ENCODE data around the gene DCK. TPM values are rescaled to one million over a fixed set of nuclear protein-coding genes. Genes with fewer than 3 reads are reported as not detected.

Gene DCK
- total and polyA plus RNA-seq, 2 experiments from 2014 or later, result 11.9 to 19.7 TPM

DNA sequence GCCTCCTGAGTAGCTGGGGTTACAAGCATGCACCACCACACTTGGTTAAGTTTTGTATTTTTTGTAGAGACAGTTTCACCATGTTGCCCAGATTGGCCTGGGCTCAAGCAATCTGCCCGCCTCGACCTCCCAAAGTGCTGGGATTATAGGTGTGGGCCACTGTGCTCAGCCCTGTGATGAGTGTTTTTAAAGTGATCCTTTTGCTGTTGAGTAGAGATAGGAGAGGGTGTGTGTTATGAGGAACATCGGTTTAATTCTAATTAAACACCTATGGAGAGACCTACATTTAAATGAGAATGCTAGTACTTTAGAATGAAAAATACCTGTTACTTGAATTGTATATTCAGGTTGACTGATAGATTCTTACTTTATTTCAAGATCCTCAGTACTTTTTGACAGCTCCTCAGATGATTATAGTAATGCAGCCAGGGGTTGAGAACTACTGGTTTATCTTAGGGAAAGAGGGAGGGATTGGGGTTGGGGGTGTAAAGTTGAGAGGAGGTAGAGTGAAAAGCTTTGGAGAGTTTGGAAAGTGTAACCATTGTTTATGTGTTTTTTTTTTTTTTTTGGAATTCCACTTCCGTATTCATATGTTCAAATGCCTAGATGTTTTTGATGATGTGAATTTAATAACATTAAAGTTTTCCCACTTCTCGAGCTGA is 36.8 kb upstream of the DCK start:
- H3K4me3 ChIP-seq, result no peak overlapping the region
- H3K27ac ChIP-seq, result no peak overlapping the region
- no peak for DNase-seq (ENCODE audit: low spot score)
- no peaks in the 10 kb centered on the region for H3K4me1 ChIP-seq (ENCODE audit: insufficient read depth)
- no peaks in the 10 kb centered on the region for H3K9me3 ChIP-seq (ENCODE audit: low read depth)
- no peaks in the 10 kb centered on the region for H3K9me2 ChIP-seq (replicated peaks; ENCODE audit: insufficient read depth)
- TF ChIP-seq, protein P1, sequence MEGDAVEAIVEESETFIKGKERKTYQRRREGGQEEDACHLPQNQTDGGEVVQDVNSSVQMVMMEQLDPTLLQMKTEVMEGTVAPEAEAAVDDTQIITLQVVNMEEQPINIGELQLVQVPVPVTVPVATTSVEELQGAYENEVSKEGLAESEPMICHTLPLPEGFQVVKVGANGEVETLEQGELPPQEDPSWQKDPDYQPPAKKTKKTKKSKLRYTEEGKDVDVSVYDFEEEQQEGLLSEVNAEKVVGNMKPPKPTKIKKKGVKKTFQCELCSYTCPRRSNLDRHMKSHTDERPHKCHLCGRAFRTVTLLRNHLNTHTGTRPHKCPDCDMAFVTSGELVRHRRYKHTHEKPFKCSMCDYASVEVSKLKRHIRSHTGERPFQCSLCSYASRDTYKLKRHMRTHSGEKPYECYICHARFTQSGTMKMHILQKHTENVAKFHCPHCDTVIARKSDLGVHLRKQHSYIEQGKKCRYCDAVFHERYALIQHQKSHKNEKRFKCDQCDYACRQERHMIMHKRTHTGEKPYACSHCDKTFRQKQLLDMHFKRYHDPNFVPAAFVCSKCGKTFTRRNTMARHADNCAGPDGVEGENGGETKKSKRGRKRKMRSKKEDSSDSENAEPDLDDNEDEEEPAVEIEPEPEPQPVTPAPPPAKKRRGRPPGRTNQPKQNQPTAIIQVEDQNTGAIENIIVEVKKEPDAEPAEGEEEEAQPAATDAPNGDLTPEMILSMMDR (IDR thresholded peaks at IDR 0.05; ENCODE audit: poor library complexity), result no peak
- TF ChIP-seq EZH2phosphoT487 (IDR thresholded peaks at IDR 0.05; ENCODE audit: low read depth, severe bottlenecking, unreplicated experiment) (no peak), EZH2 (IDR thresholded peaks at IDR 0.05; ENCODE audit: borderline replicate concordance) (no peak)
- peaks cover 35% of the 10 kb centered on the region for H3K79me2 ChIP-seq
- no peaks in the 10 kb centered on the region for H4K20me1 ChIP-seq (ENCODE audit: insufficient read depth, poor library complexity, severe bottlenecking)
- H2AFZ ChIP-seq, result no peak overlapping the region
- H3K36me3 ChIP-seq (replicated peaks; ENCODE audit: insufficient read depth, low read depth), result no peaks in the 10 kb centered on the region
- H3K27me3 ChIP-seq, result no peaks in the 10 kb centered on the region
- WGBS (ENCODE audit: low lambda C conversion rate, missing lambda C conversion rate), result 96% methylated on average over 5 of the region's 5 CpGs
- no peak overlapping the region for H3K4me2 ChIP-seq

DNA sequence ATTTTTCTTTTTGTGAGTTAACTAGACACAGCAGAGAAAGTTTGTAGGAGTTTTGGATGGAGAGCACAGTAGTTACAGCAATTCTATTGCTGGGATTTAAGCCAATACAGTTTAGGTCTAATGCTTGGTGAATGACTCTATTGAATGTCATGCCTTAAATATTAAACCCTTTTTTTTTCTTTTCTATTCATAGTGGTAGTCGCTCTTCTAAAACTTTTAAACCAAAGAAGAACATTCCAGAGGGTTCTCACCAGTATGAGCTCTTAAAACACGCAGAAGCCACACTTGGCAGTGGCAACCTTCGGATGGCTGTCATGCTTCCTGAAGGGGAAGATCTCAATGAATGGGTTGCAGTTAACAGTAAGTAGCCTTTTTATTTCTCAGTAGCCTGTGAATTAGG is 34.8 kb upstream of the DCK start:
- H3K27ac ChIP-seq, result no peak overlapping the region
- H3K4me1 ChIP-seq (ENCODE audit: insufficient read depth), result no peaks in the 10 kb centered on the region
- 92% methylated on average over 3 of the region's 3 CpGs for WGBS (ENCODE audit: low lambda C conversion rate, missing lambda C conversion rate)
- no peak overlapping the region for H3K4me3 ChIP-seq
- no peaks in the 10 kb centered on the region for H3K9me3 ChIP-seq (ENCODE audit: low read depth)
- peaks cover 22% of the 10 kb centered on the region for H3K79me2 ChIP-seq
- no peaks in the 10 kb centered on the region for H4K20me1 ChIP-seq (ENCODE audit: insufficient read depth, poor library complexity, severe bottlenecking)
- H3K4me2 ChIP-seq, result no peak overlapping the region
- no peak for DNase-seq (ENCODE audit: low spot score)
- no peak overlapping the region for H2AFZ ChIP-seq
- H3K36me3 ChIP-seq (replicated peaks; ENCODE audit: insufficient read depth, low read depth), result no peaks in the 10 kb centered on the region
- no peaks in the 10 kb centered on the region for H3K9me2 ChIP-seq (replicated peaks; ENCODE audit: insufficient read depth)
- TF ChIP-seq EZH2 (IDR thresholded peaks at IDR 0.05; ENCODE audit: borderline replicate concordance), result no peak
- no peaks in the 10 kb centered on the region for H3K27me3 ChIP-seq

DNA sequence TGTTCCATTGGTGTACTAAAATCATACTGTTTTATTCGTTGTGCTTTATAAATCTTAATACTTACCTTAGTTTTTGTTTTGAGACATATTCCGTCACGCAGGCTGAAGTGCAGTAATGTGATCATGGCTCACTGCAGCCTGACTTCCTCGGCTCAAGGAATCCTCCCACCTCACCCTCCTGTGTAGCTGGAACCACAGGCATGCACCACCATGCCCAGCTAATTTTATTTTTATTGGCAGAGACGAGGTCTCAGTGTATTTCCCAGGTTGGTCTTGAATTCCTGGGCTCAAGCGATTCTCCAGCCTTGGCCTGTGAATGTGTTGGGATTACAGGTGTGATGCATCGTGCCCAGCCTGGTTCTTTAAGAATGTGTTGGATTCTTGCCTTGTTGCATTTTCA is 24.4 kb upstream of the DCK start:
- H3K79me2 ChIP-seq, result no peaks in the 10 kb centered on the region
- H3K4me1 ChIP-seq (ENCODE audit: insufficient read depth), result no peaks in the 10 kb centered on the region
- H3K27me3 ChIP-seq, result no peaks in the 10 kb centered on the region
- H2AFZ ChIP-seq, result no peak overlapping the region
- no peak overlapping the region for H3K27ac ChIP-seq
- H3K4me3 ChIP-seq, result no peak overlapping the region
- no peaks in the 10 kb centered on the region for H4K20me1 ChIP-seq (ENCODE audit: insufficient read depth, poor library complexity, severe bottlenecking)
- no peak for DNase-seq (ENCODE audit: low spot score)
- no peaks in the 10 kb centered on the region for H3K36me3 ChIP-seq (replicated peaks; ENCODE audit: insufficient read depth, low read depth)
- WGBS (ENCODE audit: low lambda C conversion rate, missing lambda C conversion rate), result 93% methylated on average over 7 of the region's 7 CpGs
- no peak overlapping the region for H3K4me2 ChIP-seq
- H3K9me3 ChIP-seq (ENCODE audit: low read depth), result no peaks in the 10 kb centered on the region
- no peak for TF ChIP-seq EZH2phosphoT487 (IDR thresholded peaks at IDR 0.05; ENCODE audit: low read depth, severe bottlenecking, unreplicated experiment)
- H3K9me2 ChIP-seq (replicated peaks; ENCODE audit: insufficient read depth), result no peaks in the 10 kb centered on the region

DNA sequence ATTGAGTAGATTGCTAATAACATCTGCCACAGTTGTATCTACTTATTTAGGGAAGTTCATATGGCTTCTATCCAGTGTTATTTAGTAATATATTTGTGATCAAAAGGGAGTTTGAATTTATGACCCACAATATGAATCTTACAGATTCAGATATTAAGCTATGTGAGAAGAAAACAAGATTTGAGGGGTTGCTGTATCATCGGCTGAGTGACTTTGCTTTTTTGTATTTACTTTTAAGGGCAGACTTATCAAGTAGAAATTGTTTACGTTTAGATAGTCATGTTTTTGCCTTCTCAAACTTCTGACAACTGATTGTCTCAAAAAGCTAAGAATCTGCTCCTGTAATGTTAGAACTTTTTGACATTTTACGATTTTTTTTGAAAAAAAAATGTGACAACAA is 17.2 kb upstream of the DCK start:
- no peak overlapping the region for H3K27ac ChIP-seq
- no peaks in the 10 kb centered on the region for H3K9me2 ChIP-seq (replicated peaks; ENCODE audit: insufficient read depth)
- H3K36me3 ChIP-seq (replicated peaks; ENCODE audit: insufficient read depth, low read depth), result no peaks in the 10 kb centered on the region
- H2AFZ ChIP-seq, result no peak overlapping the region
- H3K9me3 ChIP-seq (ENCODE audit: low read depth), result no peaks in the 10 kb centered on the region
- H3K79me2 ChIP-seq, result no peaks in the 10 kb centered on the region
- H4K20me1 ChIP-seq (ENCODE audit: insufficient read depth, poor library complexity, severe bottlenecking), result no peaks in the 10 kb centered on the region
- no peaks in the 10 kb centered on the region for H3K27me3 ChIP-seq
- H3K4me1 ChIP-seq (ENCODE audit: insufficient read depth), result no peaks in the 10 kb centered on the region
- no peak for TF ChIP-seq EZH2 (IDR thresholded peaks at IDR 0.05; ENCODE audit: borderline replicate concordance)
- 84% methylated on average over 3 of the region's 3 CpGs for WGBS (ENCODE audit: low lambda C conversion rate, missing lambda C conversion rate)
- no peak overlapping the region for H3K4me2 ChIP-seq
- H3K4me3 ChIP-seq, result no peak overlapping the region
- DNase-seq (ENCODE audit: low spot score), result no peak

DNA sequence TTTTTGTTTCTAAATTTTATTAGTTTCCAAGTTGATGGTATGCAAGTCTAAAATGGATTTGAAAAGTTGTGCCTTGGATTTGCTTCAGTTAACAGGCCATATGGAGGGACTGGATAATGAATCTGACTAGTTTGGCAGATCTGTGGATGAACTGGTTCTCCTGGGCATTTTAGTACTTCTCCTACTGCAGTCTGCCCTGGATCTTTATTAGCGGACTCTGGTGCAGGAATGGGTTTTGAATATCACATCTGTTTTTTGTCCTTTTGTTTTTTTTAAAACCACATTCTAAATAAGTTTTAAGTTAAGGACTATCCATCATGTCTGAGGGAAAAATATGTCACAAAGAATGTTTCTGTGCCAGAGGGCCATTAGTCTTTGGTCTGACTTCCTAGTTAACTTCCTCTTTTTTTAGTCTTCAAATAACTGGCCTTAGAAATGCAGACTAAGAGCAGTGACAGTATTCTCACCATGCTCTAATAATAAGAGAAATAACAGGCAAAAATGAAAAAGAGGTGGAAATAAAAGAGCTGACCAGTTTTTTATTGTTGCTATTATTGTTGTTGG is 13.9 kb upstream of the DCK start:
- TF ChIP-seq, protein P1 (IDR thresholded peaks at IDR 0.05; ENCODE audit: poor library complexity), result no peak
- no peak for TF ChIP-seq EZH2 (IDR thresholded peaks at IDR 0.05; ENCODE audit: borderline replicate concordance)
- TF ChIP-seq EZH2phosphoT487 (IDR thresholded peaks at IDR 0.05; ENCODE audit: low read depth, severe bottlenecking, unreplicated experiment), result no peak

More for the DNA sequence above, 13.9 kb upstream of the DCK start:
- H3K4me2 ChIP-seq, result no peak overlapping the region
- no peak overlapping the region for H2AFZ ChIP-seq
- H3K4me3 ChIP-seq, result no peak overlapping the region
- WGBS (ENCODE audit: low lambda C conversion rate, missing lambda C conversion rate), result 79% methylated on average over 1 of the region's 1 CpG
- peak overlapping the region; percentile 15 for H3K27ac ChIP-seq
- H3K79me2 ChIP-seq, result no peaks in the 10 kb centered on the region
- H3K4me1 ChIP-seq (ENCODE audit: insufficient read depth), result no peaks in the 10 kb centered on the region
- H3K9me3 ChIP-seq (ENCODE audit: low read depth), result no peaks in the 10 kb centered on the region
- no peaks in the 10 kb centered on the region for H3K27me3 ChIP-seq
- no peak for DNase-seq (ENCODE audit: low spot score)
- no peaks in the 10 kb centered on the region for H3K36me3 ChIP-seq (replicated peaks; ENCODE audit: insufficient read depth, low read depth)
- H4K20me1 ChIP-seq (ENCODE audit: insufficient read depth, poor library complexity, severe bottlenecking), result no peaks in the 10 kb centered on the region
- H3K9me2 ChIP-seq (replicated peaks; ENCODE audit: insufficient read depth), result no peaks in the 10 kb centered on the region
